Measurements from ENCODE around the gene FAM78A.

The FAM78A gene

DNA sequence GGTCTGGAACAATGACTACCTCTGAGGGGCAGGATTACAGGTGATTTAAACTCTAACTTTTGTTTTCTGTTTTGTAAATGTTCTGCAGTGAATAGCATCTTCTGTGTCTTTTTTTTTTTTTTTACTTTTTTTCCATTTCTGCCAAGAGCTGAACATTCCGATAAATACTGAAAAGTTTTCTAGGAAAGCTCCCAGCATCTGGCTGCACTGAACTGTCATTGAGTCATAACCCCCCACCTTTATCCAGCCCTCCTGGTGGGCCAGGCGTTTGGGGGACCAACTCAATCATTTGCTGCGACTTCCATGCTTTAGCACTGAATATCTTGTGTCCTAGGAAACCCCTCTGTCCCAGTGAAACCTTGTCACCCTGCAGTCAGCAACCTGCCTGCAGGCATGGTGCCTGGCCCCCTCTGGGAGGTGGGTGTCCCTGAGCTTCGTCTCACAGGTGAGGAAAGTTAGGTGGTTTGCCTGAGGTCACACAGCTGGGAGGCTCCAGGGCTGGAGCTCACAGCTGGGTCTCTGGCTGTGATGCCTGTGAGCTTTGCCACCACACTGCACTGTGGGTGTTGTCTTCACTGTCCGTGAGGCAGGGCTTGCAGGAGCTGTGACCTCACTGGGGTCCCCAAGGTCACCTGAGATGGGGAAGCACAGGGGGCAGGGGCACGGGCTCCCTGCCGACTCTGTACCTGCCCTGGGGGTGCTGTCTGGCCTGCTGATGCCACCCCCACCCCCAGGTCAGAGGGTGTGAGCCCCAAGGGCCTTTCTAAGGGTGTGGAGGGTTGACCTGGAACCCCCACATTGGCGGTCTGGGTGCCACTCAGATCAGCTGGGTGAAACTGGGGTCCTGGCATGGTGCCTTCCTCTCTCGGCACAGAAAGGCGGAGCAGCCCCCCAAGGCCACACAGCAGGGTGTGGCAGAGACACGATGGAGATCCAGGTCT is 27.3 kb upstream of the FAM78A start:
- Histone ChIP-seq H3K27me3 (ENCODE audit: low read depth, low read length) (no peaks in the 10 kb centered on the region), H3K79me2 (ENCODE audit: low read length) (no peaks in the 10 kb centered on the region), H3K27ac (ENCODE audit: low read length) (no peak overlapping the region), H3K4me3 (ENCODE audit: low read length) (no peak overlapping the region), H4K20me1 (ENCODE audit: insufficient read depth, low read length) (no peaks in the 10 kb centered on the region), H3K4me1 (ENCODE audit: low read length) (no peaks in the 10 kb centered on the region), H3K9ac (ENCODE audit: low read length) (no peak overlapping the region), H2AFZ (ENCODE audit: low read depth, low read length) (no peak overlapping the region), H3K36me3 (replicated peaks; ENCODE audit: low read depth, low read length) (no peaks in the 10 kb centered on the region), H3K9me3 (ENCODE audit: insufficient read depth, low read length) (no peaks in the 10 kb centered on the region), H3K4me2 (ENCODE audit: low read length) (no peak overlapping the region)
- TF ChIP-seq EZH2phosphoT487 (IDR thresholded peaks at IDR 0.05; ENCODE audit: low read depth): no peak
- TF ChIP-seq, protein P1, sequence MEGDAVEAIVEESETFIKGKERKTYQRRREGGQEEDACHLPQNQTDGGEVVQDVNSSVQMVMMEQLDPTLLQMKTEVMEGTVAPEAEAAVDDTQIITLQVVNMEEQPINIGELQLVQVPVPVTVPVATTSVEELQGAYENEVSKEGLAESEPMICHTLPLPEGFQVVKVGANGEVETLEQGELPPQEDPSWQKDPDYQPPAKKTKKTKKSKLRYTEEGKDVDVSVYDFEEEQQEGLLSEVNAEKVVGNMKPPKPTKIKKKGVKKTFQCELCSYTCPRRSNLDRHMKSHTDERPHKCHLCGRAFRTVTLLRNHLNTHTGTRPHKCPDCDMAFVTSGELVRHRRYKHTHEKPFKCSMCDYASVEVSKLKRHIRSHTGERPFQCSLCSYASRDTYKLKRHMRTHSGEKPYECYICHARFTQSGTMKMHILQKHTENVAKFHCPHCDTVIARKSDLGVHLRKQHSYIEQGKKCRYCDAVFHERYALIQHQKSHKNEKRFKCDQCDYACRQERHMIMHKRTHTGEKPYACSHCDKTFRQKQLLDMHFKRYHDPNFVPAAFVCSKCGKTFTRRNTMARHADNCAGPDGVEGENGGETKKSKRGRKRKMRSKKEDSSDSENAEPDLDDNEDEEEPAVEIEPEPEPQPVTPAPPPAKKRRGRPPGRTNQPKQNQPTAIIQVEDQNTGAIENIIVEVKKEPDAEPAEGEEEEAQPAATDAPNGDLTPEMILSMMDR (IDR thresholded peaks at IDR 0.05; ENCODE audit: low read depth, low read length): no peak

DNA sequence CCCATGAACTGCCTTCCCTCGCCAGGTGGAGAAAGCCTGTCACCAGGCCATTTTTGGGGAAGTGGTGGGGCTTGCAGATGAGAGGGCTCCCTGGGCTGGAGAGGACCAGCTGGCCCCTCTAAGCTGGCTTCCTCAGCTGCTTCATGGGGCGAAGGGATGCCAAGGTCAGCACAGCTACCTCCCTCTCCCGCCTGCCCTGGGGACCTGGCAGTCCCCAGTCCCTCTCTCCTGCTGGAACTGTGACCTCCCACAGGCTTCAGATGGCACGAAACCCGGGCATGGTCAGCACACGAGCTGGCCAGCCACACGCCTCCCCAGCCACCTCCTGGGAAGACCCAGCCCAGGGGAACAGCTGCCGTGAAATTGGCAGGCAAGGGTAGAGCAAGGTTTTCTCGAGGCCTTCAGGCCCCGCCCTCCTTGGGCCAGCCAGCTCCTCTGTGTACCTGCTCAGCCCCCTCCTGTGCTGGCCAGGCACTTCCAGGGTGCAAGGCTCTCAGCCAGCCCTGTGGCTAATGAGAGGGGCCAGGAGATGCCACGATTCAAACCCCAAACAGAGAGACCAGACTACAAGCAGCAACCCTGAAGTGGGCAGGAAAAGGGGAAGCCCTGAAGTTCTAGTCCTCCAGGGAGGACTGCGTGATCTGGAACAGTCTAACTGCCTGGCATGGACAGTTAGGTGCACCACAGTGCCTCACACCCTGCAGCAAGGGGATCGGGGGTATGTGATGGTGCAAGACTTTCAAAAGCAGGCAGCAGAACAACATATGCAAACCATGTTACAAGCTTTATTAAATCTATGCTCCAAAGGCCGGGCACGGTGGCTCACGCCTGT is 26.1 kb upstream of the FAM78A start:
- Histone ChIP-seq H2AFZ (ENCODE audit: low read depth, low read length) (no peak overlapping the region), H3K27me3 (ENCODE audit: low read depth, low read length) (no peaks in the 10 kb centered on the region), H3K36me3 (replicated peaks; ENCODE audit: low read depth, low read length) (no peaks in the 10 kb centered on the region), H3K4me2 (ENCODE audit: low read length) (no peak overlapping the region), H3K9me3 (ENCODE audit: insufficient read depth, low read length) (no peaks in the 10 kb centered on the region), H4K20me1 (ENCODE audit: insufficient read depth, low read length) (no peaks in the 10 kb centered on the region), H3K79me2 (ENCODE audit: low read length) (no peaks in the 10 kb centered on the region), H3K9ac (ENCODE audit: low read length) (no peak overlapping the region), H3K4me3 (ENCODE audit: low read length) (no peak overlapping the region), H3K4me1 (ENCODE audit: low read length) (no peaks in the 10 kb centered on the region), H3K27ac (ENCODE audit: low read length) (no peak overlapping the region)
- TF ChIP-seq, protein P1 (IDR thresholded peaks at IDR 0.05; ENCODE audit: low read depth, low read length): no peak
- no peak for TF ChIP-seq EZH2phosphoT487 (IDR thresholded peaks at IDR 0.05; ENCODE audit: low read depth)

DNA sequence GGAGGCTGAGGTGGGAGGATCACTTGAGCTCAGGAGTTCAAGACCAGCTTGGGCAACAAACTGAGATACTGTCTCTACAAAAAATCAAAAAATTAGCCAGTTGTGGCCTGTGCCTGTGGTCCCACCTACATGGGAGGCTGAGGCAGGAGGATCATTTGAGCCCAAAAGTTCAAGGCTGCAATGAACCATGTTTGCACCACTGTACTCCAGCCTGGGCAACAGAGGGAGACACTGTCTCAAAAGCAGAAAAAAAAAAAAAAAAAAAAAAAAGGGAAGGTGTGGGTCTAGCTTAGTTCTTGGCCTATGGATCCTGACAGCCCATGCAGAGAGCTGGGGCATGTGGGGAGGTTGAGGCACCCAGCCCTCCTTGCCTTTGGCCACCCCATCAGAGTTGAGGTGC is 24.1 kb upstream of the FAM78A start:
- no peak overlapping the region for H3K4me2 ChIP-seq (ENCODE audit: low read length)
- H3K4me1 ChIP-seq (ENCODE audit: low read length): no peaks in the 10 kb centered on the region
- no peaks in the 10 kb centered on the region for H3K79me2 ChIP-seq (ENCODE audit: low read length)
- H4K20me1 ChIP-seq (ENCODE audit: insufficient read depth, low read length): no peaks in the 10 kb centered on the region
- H3K36me3 ChIP-seq (replicated peaks; ENCODE audit: low read depth, low read length): no peaks in the 10 kb centered on the region
- H3K27ac ChIP-seq (ENCODE audit: low read length): no peak overlapping the region
- H3K9me3 ChIP-seq (ENCODE audit: insufficient read depth, low read length): no peaks in the 10 kb centered on the region
- TF ChIP-seq EZH2phosphoT487 (IDR thresholded peaks at IDR 0.05; ENCODE audit: low read depth): no peak
- TF ChIP-seq, protein P1 (IDR thresholded peaks at IDR 0.05; ENCODE audit: low read depth, low read length): no peak
- H3K9ac ChIP-seq (ENCODE audit: low read length): no peak overlapping the region
- no peak overlapping the region for H3K4me3 ChIP-seq (ENCODE audit: low read length)
- no peak overlapping the region for H2AFZ ChIP-seq (ENCODE audit: low read depth, low read length)
- no peaks in the 10 kb centered on the region for H3K27me3 ChIP-seq (ENCODE audit: low read depth, low read length)

DNA sequence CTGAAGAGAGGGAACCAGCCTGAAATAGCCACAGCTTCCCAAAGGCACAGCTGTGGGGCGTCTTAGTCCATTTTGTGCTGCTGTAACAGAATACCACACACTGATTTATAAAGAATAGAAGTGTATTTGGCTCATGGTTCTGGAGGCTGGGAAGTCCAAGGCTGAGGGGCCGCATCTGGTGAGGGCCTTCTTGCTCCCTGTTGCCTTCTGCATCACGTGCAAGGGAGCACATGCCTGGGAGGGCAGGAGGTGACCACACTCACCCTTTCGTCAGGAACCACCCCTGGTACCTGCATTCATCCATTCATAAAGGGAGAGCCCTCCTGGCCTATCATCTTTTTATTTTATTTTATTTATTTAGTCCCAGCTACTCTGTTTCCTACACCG is 23.6 kb upstream of the FAM78A start:
- H3K79me2 ChIP-seq (ENCODE audit: low read length): no peaks in the 10 kb centered on the region
- no peaks in the 10 kb centered on the region for H3K36me3 ChIP-seq (replicated peaks; ENCODE audit: low read depth, low read length)
- H2AFZ ChIP-seq (ENCODE audit: low read depth, low read length): no peak overlapping the region
- H3K27me3 ChIP-seq (ENCODE audit: low read depth, low read length): no peaks in the 10 kb centered on the region
- H3K27ac ChIP-seq (ENCODE audit: low read length): no peak overlapping the region
- no peak overlapping the region for H3K4me2 ChIP-seq (ENCODE audit: low read length)
- H3K9me3 ChIP-seq (ENCODE audit: insufficient read depth, low read length): no peaks in the 10 kb centered on the region
- H4K20me1 ChIP-seq (ENCODE audit: insufficient read depth, low read length): no peaks in the 10 kb centered on the region
- no peaks in the 10 kb centered on the region for H3K4me1 ChIP-seq (ENCODE audit: low read length)
- no peak overlapping the region for H3K4me3 ChIP-seq (ENCODE audit: low read length)
- no peak overlapping the region for H3K9ac ChIP-seq (ENCODE audit: low read length)
- TF ChIP-seq, protein P1 (IDR thresholded peaks at IDR 0.05; ENCODE audit: low read depth, low read length): no peak
- TF ChIP-seq EZH2phosphoT487 (IDR thresholded peaks at IDR 0.05; ENCODE audit: low read depth): no peak

All from OCI-LY3 (cell line).